ENCODE data around the gene IL5. TPM values are rescaled to one million over a fixed set of nuclear protein-coding genes. Genes with fewer than 3 reads are reported as not detected.

The IL5 gene
- total RNA-seq (2016; rRNA removed; fragmentation: Illumina TruSeq; extraction: Trizol) (not detected in 2 replicates), polyA plus RNA-seq (2011; rRNA removed) (not detected in 2 replicates), polyA minus RNA-seq (2011; rRNA and poly(A)+ RNA removed; ENCODE audit: low replicate concordance) (not detected in 2 replicates), Bru-seq, nascent RNA (not detected), BruChase-seq, experiment 1, labeled RNA remaining after a 6-hour chase (not detected), BruChase-seq, experiment 2, labeled RNA remaining after a 2-hour chase (not detected)
- total RNA-seq (2016; cell fraction: cytosol; rRNA removed; fragmentation: Illumina TruSeq; extraction: Trizol; ENCODE audit: low read depth): not detected in 2 replicates
- total RNA-seq (2016; cell fraction: insoluble cytoplasmic fraction; rRNA removed; fragmentation: Illumina TruSeq; extraction: Trizol): not detected in 2 replicates
- not detected in 2 replicates for total RNA-seq (2016; cell fraction: membrane; rRNA removed; fragmentation: Illumina TruSeq; extraction: Trizol)
- total RNA-seq (2016; cell fraction: nucleus; rRNA removed; fragmentation: Illumina TruSeq; extraction: Trizol): not detected in 2 replicates
- polyA plus RNA-seq (2011; cell fraction: cytosol; rRNA removed): not detected in 2 replicates
- polyA plus RNA-seq (2011; cell fraction: nucleus; rRNA removed): not detected in 2 replicates
- polyA plus RNA-seq (2012): not detected in 2 replicates
- not detected in 2 replicates for polyA plus RNA-seq (2016; cell fraction: cytosol; fragmentation: Illumina TruSeq; extraction: Trizol; ENCODE audit: low read depth)
- polyA plus RNA-seq (2016; cell fraction: insoluble cytoplasmic fraction; fragmentation: Illumina TruSeq; extraction: Trizol; ENCODE audit: low read depth): not detected in 2 replicates
- not detected in 2 replicates for polyA plus RNA-seq (2016; cell fraction: membrane; fragmentation: Illumina TruSeq; extraction: Trizol; ENCODE audit: low read depth)
- polyA plus RNA-seq (2016; cell fraction: nucleus; fragmentation: Illumina TruSeq; extraction: Trizol; ENCODE audit: insufficient read depth, low read depth): not detected in 2 replicates
- polyA minus RNA-seq (2011; cell fraction: cytosol; rRNA and poly(A)+ RNA removed): not detected in 2 replicates
- not detected in 2 replicates for polyA minus RNA-seq (2011; cell fraction: nucleus; rRNA and poly(A)+ RNA removed)
- long read RNA-seq, experiment 1: 0 reads
- long read RNA-seq, experiment 2, partial matches to known transcripts: 0 of 1 reads
- long read RNA-seq, experiment 2, other reads (novel, unspliced or antisense): 1 of 1 reads

DNA sequence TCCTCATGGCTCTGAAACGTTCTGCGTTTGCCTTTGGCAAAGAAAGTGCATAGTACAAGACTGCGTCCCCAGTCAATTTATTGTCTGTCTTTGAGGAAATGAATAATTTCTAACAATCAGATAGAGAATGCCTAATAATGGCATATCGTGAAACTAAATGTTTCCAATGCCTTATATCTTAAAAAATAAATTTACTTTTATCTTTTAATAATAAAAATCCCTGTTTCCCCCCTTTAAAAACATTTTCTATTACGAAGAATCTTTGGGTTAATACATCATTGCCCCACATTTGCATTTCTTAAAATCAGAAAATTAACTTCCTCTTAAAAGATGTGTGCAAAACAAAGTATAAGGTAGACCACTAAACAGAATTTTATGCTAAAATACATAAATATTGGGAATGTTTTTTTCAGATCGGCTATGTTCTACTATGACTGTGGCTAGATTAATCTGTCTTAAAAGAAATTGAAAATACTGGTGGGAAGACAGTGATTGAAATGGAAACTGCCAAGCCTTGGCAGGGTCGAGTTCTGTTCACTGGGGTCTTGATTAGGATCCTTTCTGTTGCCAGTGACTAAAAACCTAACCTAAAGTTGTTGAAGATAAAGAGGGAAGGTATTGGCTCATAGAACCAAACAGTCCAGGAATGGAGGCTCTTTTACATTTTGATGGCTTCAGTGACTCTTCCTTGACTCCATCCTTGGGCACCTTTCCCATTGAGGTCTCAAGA, at the start of gene IL5:
Gene IL5 (minus strand): TSS at position 51 of the 730 bp plus-strand sequence. CDS start 44 bp downstream, at position 7.
- WGBS (ENCODE audit: low lambda C conversion rate): 34% methylated on average over 7 of the region's 7 CpGs
- in situ Hi-C loops (cut with HindIII; ENCODE audit: extremely low pct_ligation_motif_present, low pct_unique_long_range_greater_than_20kb): no loop called here

More for the DNA sequence above, at the start of gene IL5:
- ATAC-seq (no peak), FAIRE-seq (no peak), DNase-seq (ENCODE audit: low spot score) (no peak)
- POLR2A ChIA-PET: no interaction called here
- Histone ChIP-seq H3K36me3 (replicated peaks in 1 of 2; ENCODE audit: control insufficient read depth in 1 of 2, insufficient read depth in 2 of 2, low read length in 2 of 2) (no peaks in the 10 kb centered on the region), H3K79me2 (ENCODE audit: insufficient read depth, low read length) (no peaks in the 10 kb centered on the region), H3K4me1 (ENCODE audit: insufficient read depth, low read length) (peaks cover 11% of the 10 kb centered on the region), H3K9me3 (ENCODE audit: low read length) (no peaks in the 10 kb centered on the region), H4K20me1 (ENCODE audit: insufficient read depth, low read length) (no peaks in the 10 kb centered on the region), H3K4me2 (ENCODE audit: low read depth, low read length) (no peak within 1 kb of the TSS), H2AFZ (ENCODE audit: low read length) (no peak within 1 kb of the TSS), H3K4me3 (replicated peaks in 1 of 3; ENCODE audit: insufficient read depth in 1 of 3, low read depth in 2 of 3, low read length in 3 of 3) (no peak within 1 kb of the TSS), H3K27me3 (ENCODE audit: control insufficient read depth in 1 of 2, insufficient read depth in 2 of 2, low read length in 2 of 2) (peaks cover 0 to 12% of the 10 kb centered on the region in 2 experiments; a peak in 1 of 5 replicates), H3K9ac (ENCODE audit: insufficient read depth, low read depth, low read length) (no peak within 1 kb of the TSS), H3K27ac (ENCODE audit: extremely low read length, insufficient read depth, low read length) (no peak within 1 kb of the TSS)
- CTCF ChIA-PET (ENCODE audit: low intra/inter-chr PET ratio, low total read pairs): no interaction called here
- TF ChIP-seq ZNF572 (CRISPR knock-in tag; IDR thresholded peaks at IDR 0.05) (no peak), ZNF260 (CRISPR knock-in tag; IDR thresholded peaks at IDR 0.05; ENCODE audit: borderline replicate concordance, low read depth) (no peak), STAT6 (CRISPR knock-in tag; IDR thresholded peaks at IDR 0.05; ENCODE audit: borderline replicate concordance) (no peak)
- TF ChIP-seq, protein P1, sequence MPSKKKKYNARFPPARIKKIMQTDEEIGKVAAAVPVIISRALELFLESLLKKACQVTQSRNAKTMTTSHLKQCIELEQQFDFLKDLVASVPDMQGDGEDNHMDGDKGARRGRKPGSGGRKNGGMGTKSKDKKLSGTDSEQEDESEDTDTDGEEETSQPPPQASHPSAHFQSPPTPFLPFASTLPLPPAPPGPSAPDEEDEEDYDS (CRISPR knock-in tag; IDR thresholded peaks at IDR 0.05): no peak
- TF ChIP-seq, protein P2, sequence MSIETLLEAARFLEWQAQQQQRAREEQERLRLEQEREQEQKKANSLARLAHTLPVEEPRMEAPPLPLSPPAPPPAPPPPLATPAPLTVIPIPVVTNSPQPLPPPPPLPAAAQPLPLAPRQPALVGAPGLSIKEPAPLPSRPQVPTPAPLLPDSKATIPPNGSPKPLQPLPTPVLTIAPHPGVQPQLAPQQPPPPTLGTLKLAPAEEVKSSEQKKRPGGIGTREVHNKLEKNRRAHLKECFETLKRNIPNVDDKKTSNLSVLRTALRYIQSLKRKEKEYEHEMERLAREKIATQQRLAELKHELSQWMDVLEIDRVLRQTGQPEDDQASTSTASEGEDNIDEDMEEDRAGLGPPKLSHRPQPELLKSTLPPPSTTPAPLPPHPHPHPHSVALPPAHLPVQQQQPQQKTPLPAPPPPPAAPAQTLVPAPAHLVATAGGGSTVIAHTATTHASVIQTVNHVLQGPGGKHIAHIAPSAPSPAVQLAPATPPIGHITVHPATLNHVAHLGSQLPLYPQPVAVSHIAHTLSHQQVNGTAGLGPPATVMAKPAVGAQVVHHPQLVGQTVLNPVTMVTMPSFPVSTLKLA (IDR thresholded peaks at IDR 0.05): no peak
- TF ChIP-seq, protein P3, sequence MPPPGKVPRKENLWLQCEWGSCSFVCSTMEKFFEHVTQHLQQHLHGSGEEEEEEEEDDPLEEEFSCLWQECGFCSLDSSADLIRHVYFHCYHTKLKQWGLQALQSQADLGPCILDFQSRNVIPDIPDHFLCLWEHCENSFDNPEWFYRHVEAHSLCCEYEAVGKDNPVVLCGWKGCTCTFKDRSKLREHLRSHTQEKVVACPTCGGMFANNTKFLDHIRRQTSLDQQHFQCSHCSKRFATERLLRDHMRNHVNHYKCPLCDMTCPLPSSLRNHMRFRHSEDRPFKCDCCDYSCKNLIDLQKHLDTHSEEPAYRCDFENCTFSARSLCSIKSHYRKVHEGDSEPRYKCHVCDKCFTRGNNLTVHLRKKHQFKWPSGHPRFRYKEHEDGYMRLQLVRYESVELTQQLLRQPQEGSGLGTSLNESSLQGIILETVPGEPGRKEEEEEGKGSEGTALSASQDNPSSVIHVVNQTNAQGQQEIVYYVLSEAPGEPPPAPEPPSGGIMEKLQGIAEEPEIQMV (CRISPR knock-in tag; IDR thresholded peaks at IDR 0.05; ENCODE audit: low read depth): no peak
- no TSS peak for BruUV-seq (replicated peaks)
- intact Hi-C loops (cut with micrococcal nuclease; ENCODE audit: unreplicated experiment): no loop called here

Measured in HepG2 (cell line).